ENCODE results near the gene GIMAP8. TPM values are rescaled to one million over a fixed set of nuclear protein-coding genes. Genes with fewer than 3 reads are reported as not detected.

Gene GIMAP8
- total and polyA plus RNA-seq, 2 of the 8 experiments (the other 6 are each of a cell fraction or from before 2014, with no cell fraction given) = not detected

GRCh38 chr7:150411606-150412005 is 38.8 kb upstream of the GIMAP8 start:
- H3K18ac ChIP-seq (ENCODE audit: extremely low read depth, low read length) = no peak overlapping the region; the same call in 1 of the 2 replicates
- no peak overlapping the region for H3K4me3 ChIP-seq (ENCODE audit: extremely low read depth in 1 of 4, insufficient read depth in 2 of 4, low read depth in 3 of 4, low read length in 4 of 4)
- POLR2A ChIA-PET (ENCODE audit: partially characterized antibody) = interaction anchor here (1.0 to 14.9 kb wide), 9 partner anchors 14 to 77 kb away, joined by 3 to 164 read pairs (median 6); partner anchors contain the start of gene REPIN1
- peak overlapping the region; percentile 8; the same call in 1 of the 2 replicates for H3K27ac ChIP-seq (ENCODE audit: low read depth, low read length)
- no peak overlapping the region for H4K91ac ChIP-seq (replicated peaks; ENCODE audit: insufficient read length, low read length)
- H2BK15ac ChIP-seq (ENCODE audit: low read length) = no peak overlapping the region
- FAIRE-seq (no peak), DNase-seq (ENCODE audit: low read depth in 1 of 2, low spot score in 2 of 2) (no peak)
- H2BK12ac ChIP-seq (ENCODE audit: low read depth, low read length) = no peak overlapping the region
- H2AK5ac ChIP-seq (ENCODE audit: low read depth, low read length) = no peak overlapping the region; the same call in 1 of the 2 replicates
- H3K27me3 ChIP-seq (replicated peaks in 1 of 4; ENCODE audit: control insufficient read depth in 3 of 4, extremely low read depth in 1 of 4, insufficient read depth in 3 of 4, low read length in 3 of 4) = no peaks in the 10 kb centered on the region
- H3K79me1 ChIP-seq (ENCODE audit: low read depth, low read length) = peaks cover 3% of the 10 kb centered on the region; the same call in 1 of the 2 replicates
- H2BK5ac ChIP-seq (ENCODE audit: low read depth, low read length) = no peak overlapping the region
- H3K23me2 ChIP-seq (ENCODE audit: low read depth, low read length) = no peaks in the 10 kb centered on the region
- H3K9ac ChIP-seq (replicated peaks in 1 of 4; ENCODE audit: extremely low read depth in 1 of 4, low read depth in 3 of 4, low read length in 3 of 4) = no peak overlapping the region
- peaks cover 7 to 37% (median 15%) of the 10 kb centered on the region in 4 experiments for H3K36me3 ChIP-seq (ENCODE audit: control insufficient read depth in 2 of 4, insufficient read depth in 4 of 4, low read length in 3 of 4)
- no peak overlapping the region for H3K4me2 ChIP-seq (ENCODE audit: insufficient read depth in 1 of 2, low read depth in 2 of 2, low read length in 2 of 2)
- no peak overlapping the region for H3K14ac ChIP-seq (ENCODE audit: insufficient read length)
- H2AFZ ChIP-seq (ENCODE audit: low read length) = no peak overlapping the region
- H4K8ac ChIP-seq (ENCODE audit: extremely low read depth, insufficient read depth, low read length) = no peak overlapping the region
- H3K79me2 ChIP-seq (ENCODE audit: control insufficient read depth in 1 of 2, insufficient read depth in 2 of 2, low read length in 2 of 2) = peaks cover 0 to 10% of the 10 kb centered on the region in 2 experiments; a peak in 2 of 4 replicates
- H3K56ac ChIP-seq (replicated peaks; ENCODE audit: insufficient read length, low read depth, low read length) = no peak overlapping the region
- H3K4me1 ChIP-seq (replicated peaks in 1 of 4; ENCODE audit: control insufficient read depth in 3 of 4, insufficient read depth in 4 of 4, low read length in 3 of 4) = peaks cover 4 to 7% (median 6%) of the 10 kb centered on the region in 4 experiments
- no peak overlapping the region for H2BK120ac ChIP-seq (replicated peaks; ENCODE audit: low read depth, low read length)
- H2BK20ac ChIP-seq (ENCODE audit: low read length) = no peak overlapping the region
- H3K23ac ChIP-seq (ENCODE audit: insufficient read length) = no peak overlapping the region
- no peak overlapping the region for H4K5ac ChIP-seq (ENCODE audit: insufficient read length, low read depth, low read length)
- H3K4ac ChIP-seq (replicated peaks; ENCODE audit: insufficient read length, low read depth, low read length) = peak overlapping the region; percentile 8
- H3K9me3 ChIP-seq (ENCODE audit: insufficient read depth in 2 of 2, low read depth in 1 of 2, low read length in 1 of 2) = no peaks in the 10 kb centered on the region
- H4K20me1 ChIP-seq (replicated peaks in 1 of 2; ENCODE audit: control insufficient read depth in 1 of 2, insufficient read depth in 2 of 2, low read length in 2 of 2) = peaks cover 0 to 3% of the 10 kb centered on the region in 2 experiments
- 88% methylated on average over 10 of the region's 11 CpGs; no CpG with 5 or more reads in 1 of the 2 experiments for WGBS, 2 experiments (ENCODE audit: extremely low coverage in 1 of 2, insufficient coverage in 1 of 2, insufficient read length in 1 of 2, insufficient replicate concordance in 2 of 2, low coverage in 1 of 2, low lambda C conversion rate in 2 of 2, missing lambda C conversion rate in 1 of 2)
- CTCF ChIA-PET (ENCODE audit: partially characterized antibody) = interaction anchor here (0.7 to 2.6 kb wide), 6 partner anchors 10 to 125 kb away, joined by 3 to 7 read pairs (median 3); no protein-coding TSS in a partner anchor
- TF ChIP-seq CBX8 (IDR thresholded peaks at IDR 0.05; ENCODE audit: borderline replicate concordance, low read depth, low read length) (no peak), BCL11A (IDR thresholded peaks at IDR 0.05; ENCODE audit: low read depth in 2 of 2, low read length in 2 of 2) (no peak), JUND (IDR thresholded peaks at IDR 0.05; ENCODE audit: low read length) (no peak), TCF12 (IDR thresholded peaks at IDR 0.05; ENCODE audit: low read depth, low read length) (no peak), CEBPB (IDR thresholded peaks at IDR 0.05; ENCODE audit: low read depth, low read length) (no peak), KDM4A (IDR thresholded peaks at IDR 0.05; ENCODE audit: low read depth, low read length, severe bottlenecking) (no peak), JUN (IDR thresholded peaks at IDR 0.05; ENCODE audit: low read depth, low read length) (no peak), SP4 (IDR thresholded peaks at IDR 0.05; ENCODE audit: low read length) (no peak), SP2 (IDR thresholded peaks at IDR 0.05; ENCODE audit: low read length) (no peak)
- TF ChIP-seq, protein P1, sequence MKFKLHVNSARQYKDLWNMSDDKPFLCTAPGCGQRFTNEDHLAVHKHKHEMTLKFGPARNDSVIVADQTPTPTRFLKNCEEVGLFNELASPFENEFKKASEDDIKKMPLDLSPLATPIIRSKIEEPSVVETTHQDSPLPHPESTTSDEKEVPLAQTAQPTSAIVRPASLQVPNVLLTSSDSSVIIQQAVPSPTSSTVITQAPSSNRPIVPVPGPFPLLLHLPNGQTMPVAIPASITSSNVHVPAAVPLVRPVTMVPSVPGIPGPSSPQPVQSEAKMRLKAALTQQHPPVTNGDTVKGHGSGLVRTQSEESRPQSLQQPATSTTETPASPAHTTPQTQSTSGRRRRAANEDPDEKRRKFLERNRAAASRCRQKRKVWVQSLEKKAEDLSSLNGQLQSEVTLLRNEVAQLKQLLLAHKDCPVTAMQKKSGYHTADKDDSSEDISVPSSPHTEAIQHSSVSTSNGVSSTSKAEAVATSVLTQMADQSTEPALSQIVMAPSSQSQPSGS (IDR thresholded peaks at IDR 0.05; ENCODE audit: low read length) = no peak

All from H1 (cell line).